Activated naive CD4-positive, alpha-beta T cell treated with Interleukin-2 at 50 U/mL for 16 hours (primary cell): ENCODE results near the gene WDR27.

Experiments
- DNase-seq: peaks from one replicate; pipeline ENCODE4 v3.0.0-alpha.2; 2020

The WDR27 gene

GRCh38 chr6:169425628-169426370 lies 276.0 kb downstream of the WDR27 start:
- DNase-seq: no peak

GRCh38 chr6:169424821-169425240 lies 277.0 kb downstream of the WDR27 start:
- no peak for DNase-seq

- no peak for DNase-seq
Observed at GRCh38 chr6:169424149-169424804, 277.6 kb downstream of the WDR27 start.

GRCh38 chr6:169421586-169422264 lies 280.1 kb downstream of the WDR27 start:
- DNase-seq: no peak

GRCh38 chr6:169420912-169421543 lies 280.8 kb downstream of the WDR27 start:
- peak; percentile 10 for DNase-seq

GRCh38 chr6:169417101-169417500 lies 284.7 kb downstream of the WDR27 start:
- DNase-seq: no peak

GRCh38 chr6:169416249-169416648 lies 285.6 kb downstream of the WDR27 start:
- DNase-seq: no peak

- DNase-seq: no peak
Observed at GRCh38 chr6:169415179-169415578, 286.6 kb downstream of the WDR27 start.

GRCh38 chr6:169411722-169412121 lies 290.1 kb downstream of the WDR27 start:
- DNase-seq: no peak

- DNase-seq: no peak
Observed at GRCh38 chr6:169411296-169411695, 290.5 kb downstream of the WDR27 start.

- DNase-seq: no peak
Observed at GRCh38 chr6:169409742-169410312, 292.0 kb downstream of the WDR27 start.

- DNase-seq: no peak
Observed at GRCh38 chr6:169407325-169407724, 294.5 kb downstream of the WDR27 start.
